Endothelial cell of umbilical vein (primary cell): ENCODE results near the gene DUSP3. TPM values are rescaled to one million over a fixed set of nuclear protein-coding genes. Genes with fewer than 3 reads are reported as not detected.

Experiments
- BruUV-seq: library from RNA; stranded (reverse); fragments of 400-500 nt; replicated peaks from 2 replicates; lab custom pipeline; 2021; lab: Mats Ljungman, UMichigan
- CTCF ChIA-PET: fragments of 300-600, 350-600 bp; sonication (Branson Sonifier 250); formaldehyde crosslinking; loops from one replicate; lab custom pipeline; 2021; ENCODE audit warnings: antibody characterized with exemption, inconsistent platforms; lab: Charles Lee
- POLR2A ChIA-PET: fragments of 300-600, 350-600 bp; sonication (Branson Sonifier 250); formaldehyde crosslinking; loops from one replicate; lab custom pipeline; 2021; ENCODE audit warnings: antibody characterized with exemption, inconsistent platforms; lab: Charles Lee
- DNase-seq: peaks from one replicate; pipeline ENCODE4 v3.0.0-alpha.2; 2011; ENCODE audit warnings: low read depth, low spot score
- FAIRE-seq: peaks from 2 replicates; lab custom pipeline; 2011; peaks lifted over from hg19 to GRCh38; lab: Jason Lieb, UNC
- H2AFZ ChIP-seq: 2 replicates; pipeline ENCODE4 v1.6.0; 2012; ENCODE audit warnings: low read depth, low read length, control low read depth, inconsistent platforms
- H3K27ac ChIP-seq: 2 replicates; pipeline ENCODE4 v1.5.1; 2011; ENCODE audit warnings: low read depth, mild to moderate bottlenecking, control low read depth, low read length, moderate library complexity; ENCODE audit not compliant: insufficient read depth
- H3K27me3 ChIP-seq, 2 experiments: 2 replicates each; pipeline versions ENCODE4 v1.6.0 to v1.6.1; 2011; ENCODE audit warnings: low read length in 2 of 2, mixed read lengths in 1 of 2; ENCODE audit not compliant: control insufficient read depth in 2 of 2, insufficient read depth in 2 of 2
- H3K36me3 ChIP-seq, 2 experiments: 2 replicates in 1 of 2; 3 replicates in 1 of 2; pipeline ENCODE4 v1.5.1; 2011; ENCODE audit warnings: low read length in 2 of 2, mild to moderate bottlenecking in 1 of 2, moderate library complexity in 1 of 2; ENCODE audit not compliant: control insufficient read depth in 2 of 2, insufficient read depth in 2 of 2; ENCODE audit errors: extremely low read depth in 1 of 2
- H3K4me1 ChIP-seq: 3 replicates; pipeline ENCODE4 v1.5.1; 2011; ENCODE audit warnings: mild to moderate bottlenecking, low read length; ENCODE audit not compliant: control insufficient read depth, insufficient read depth; ENCODE audit errors: extremely low read depth
- H3K4me2 ChIP-seq: 2 replicates; pipeline ENCODE4 v1.6.1; 2011; ENCODE audit warnings: low read length, control low read depth, mixed read lengths; ENCODE audit not compliant: insufficient read depth
- H3K4me3 ChIP-seq, 3 experiments: fragments of 200-600 bp in 1 of 3; sonication (generic), shearing (Covaris generic) in 1 of 3; replicated peaks in 1 of 3; 2 replicates each; pipeline ENCODE4 v1.5.1; 2011 to 2016; ENCODE audit warnings: control low read depth in 3 of 3, low read length in 3 of 3, mild to moderate bottlenecking in 2 of 3, inconsistent platforms in 1 of 3, low read depth in 1 of 3, moderate library complexity in 1 of 3; ENCODE audit not compliant: insufficient read depth in 1 of 3
- H3K79me2 ChIP-seq: 2 replicates; pipeline ENCODE4 v1.6.0; 2012; ENCODE audit warnings: low read length, inconsistent platforms; ENCODE audit not compliant: control insufficient read depth, insufficient read depth
- H3K9ac ChIP-seq: replicated peaks from 2 replicates; pipeline ENCODE3; 2011; ENCODE audit warnings: low read length, control low read depth; ENCODE audit not compliant: insufficient read depth; ENCODE audit errors: extremely low read depth
- H3K9me1 ChIP-seq: replicated peaks from 3 replicates; pipeline ENCODE4 v1.6.0; 2011; ENCODE audit warnings: mild to moderate bottlenecking, low read length; ENCODE audit not compliant: control insufficient read depth, insufficient read depth; ENCODE audit errors: extremely low read depth
- H3K9me3 ChIP-seq: replicated peaks from 2 replicates; pipeline ENCODE4 v1.5.1; 2012; ENCODE audit warnings: low read length, inconsistent platforms; ENCODE audit not compliant: control insufficient read depth, insufficient read depth
- H4K20me1 ChIP-seq: replicated peaks from 2 replicates; pipeline ENCODE3; 2011; ENCODE audit warnings: mild to moderate bottlenecking, low read length; ENCODE audit not compliant: control insufficient read depth, insufficient read depth; ENCODE audit errors: extremely low read depth
- EZH2 ChIP-seq: IDR thresholded peaks from 2 replicates; pipeline ENCODE4 v1.6.1; 2012; ENCODE audit warnings: borderline replicate concordance, low read depth, mild to moderate bottlenecking, moderate library complexity, low read length, inconsistent platforms; ENCODE audit not compliant: severe bottlenecking
- FOS ChIP-seq: IDR thresholded peaks from 2 replicates; pipeline ENCODE4 v1.6.1; 2011; ENCODE audit warnings: mild to moderate bottlenecking, low read length, moderate library complexity, borderline replicate concordance; ENCODE audit not compliant: insufficient read depth
- GATA2 ChIP-seq: IDR thresholded peaks from 2 replicates; pipeline ENCODE4 v1.7.0; 2011; ENCODE audit warnings: low read depth, mild to moderate bottlenecking, moderate library complexity, mixed read lengths, low read length; ENCODE audit not compliant: insufficient read length, insufficient read depth
- JUN ChIP-seq: IDR thresholded peaks from 2 replicates; pipeline ENCODE4 v1.6.1; 2011; ENCODE audit warnings: borderline replicate concordance, low read depth; ENCODE audit not compliant: insufficient read length, insufficient read depth
- MYC ChIP-seq: IDR thresholded peaks from one replicate; pipeline ENCODE4 v1.6.1; 2011; ENCODE audit warnings: mild to moderate bottlenecking, low read depth, low read length
- POLR2A ChIP-seq: IDR thresholded peaks from 2 replicates; pipeline ENCODE4 v1.6.1; 2012; ENCODE audit warnings: low read depth, mild to moderate bottlenecking, control low read depth, low read length
- POLR2AphosphoS5 ChIP-seq: IDR thresholded peaks from 2 replicates; pipeline ENCODE4 v1.6.1; 2012; ENCODE audit warnings: low read depth, mild to moderate bottlenecking, control low read depth, low read length, moderate library complexity; ENCODE audit not compliant: insufficient read depth
- dilution Hi-C: fragments of 300-500 bp; cut with MboI; formaldehyde crosslinking; loops from one replicate; pipeline ENCODE4 v1.15.0; 2019; ENCODE audit warnings: low sequenced_read_pairs; ENCODE audit not compliant: extremely low pct_ligation_motif_present
- intact Hi-C: fragments of 100-400 bp; cut with micrococcal nuclease; formaldehyde crosslinking; loops from one replicate; pipeline ENCODE4 v1.10.0; 2022
- polyA plus RNA-seq, 4 experiments: library from polyadenylated mRNA; depleted of rRNA in 3 of 4; stranded (reverse) in 3 of 4; unstranded in 1 of 4; fragments of >200 nt; gene quantifications; 2 replicates each; pipeline versions ENCODE4 v1.2.1 to v1.2.3, GENCODE V29; 2011 to 2012; ENCODE audit warnings: missing spikeins in 1 of 4
- total RNA-seq: library from RNA; stranded (reverse); gene quantifications from 2 replicates; pipeline ENCODE4 v1.2.3, GENCODE V29; 2021
- TF ChIP-seq, protein P1 (sequence below), 2 donors: IDR thresholded peaks; 1 replicate in 1 of 2; 2 replicates in 1 of 2; pipeline ENCODE4 v1.5.1; 2011; ENCODE audit warnings: low read length in 2 of 2, mild to moderate bottlenecking in 2 of 2, moderate library complexity in 2 of 2, control low read depth in 1 of 2, inconsistent platforms in 1 of 2, low read depth in 1 of 2; ENCODE audit not compliant: insufficient read depth in 1 of 2; ENCODE audit errors: extremely low read depth in 1 of 2
- TF ChIP-seq, protein P2 (sequence below): IDR thresholded peaks from 2 replicates; pipeline ENCODE4 v1.6.1; 2011; ENCODE audit not compliant: insufficient read depth, insufficient read length

The DUSP3 gene
- total and polyA plus RNA-seq, 2 donors (not counting 3 experiments of a cell fraction or from before 2014, with no cell fraction given): 46.8 to 57.7 TPM

DNA sequence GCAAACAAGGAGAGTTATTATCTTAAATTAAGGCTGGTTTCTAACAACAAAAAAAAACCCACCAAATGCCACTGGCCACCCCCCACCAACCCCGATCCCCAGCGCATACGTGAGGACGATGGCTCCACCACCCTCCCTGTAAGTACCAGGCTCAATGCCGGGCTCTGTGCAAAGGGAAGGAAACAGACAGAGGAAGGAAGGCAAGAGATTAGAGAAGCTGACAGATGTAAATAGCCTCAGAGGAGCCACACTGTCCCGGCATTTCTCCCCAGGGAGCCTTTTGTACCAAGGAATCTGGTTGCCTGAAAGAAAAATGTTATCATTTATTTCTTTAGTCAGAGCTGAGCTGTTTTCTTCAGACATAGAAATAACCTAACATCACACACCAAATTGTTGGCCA lies 33.2 kb downstream of the DUSP3 start:
- POLR2A ChIA-PET: no interaction called here
- Histone ChIP-seq H2AFZ (no peak overlapping the region), H3K4me2 (no peak overlapping the region), H3K4me3 (no peak overlapping the region), H3K4me1 (no peaks in the 10 kb centered on the region), H4K20me1 (no peaks in the 10 kb centered on the region), H3K9ac (no peak overlapping the region), H3K27ac (no peak overlapping the region), H3K36me3 (no peaks in the 10 kb centered on the region), H3K9me1 (no peaks in the 10 kb centered on the region), H3K9me3 (no peaks in the 10 kb centered on the region), H3K79me2 (no peaks in the 10 kb centered on the region), H3K27me3 (peaks cover 5 to 9% of the 10 kb centered on the region in 2 experiments)
- CTCF ChIA-PET: interaction anchor here (1.0 to 1.1 kb wide), 2 partner anchors 11 to 15 kb away, joined by 4 to 5 read pairs; no protein-coding TSS in a partner anchor
- intact Hi-C loops: no loop called here
- dilution Hi-C loops: no loop called here
- BruUV-seq: no TSS peak
- FAIRE-seq: no peak
- no peak for TF ChIP-seq EZH2
- no peak for TF ChIP-seq MYC
- no peak for TF ChIP-seq GATA2
- TF ChIP-seq, protein P1, sequence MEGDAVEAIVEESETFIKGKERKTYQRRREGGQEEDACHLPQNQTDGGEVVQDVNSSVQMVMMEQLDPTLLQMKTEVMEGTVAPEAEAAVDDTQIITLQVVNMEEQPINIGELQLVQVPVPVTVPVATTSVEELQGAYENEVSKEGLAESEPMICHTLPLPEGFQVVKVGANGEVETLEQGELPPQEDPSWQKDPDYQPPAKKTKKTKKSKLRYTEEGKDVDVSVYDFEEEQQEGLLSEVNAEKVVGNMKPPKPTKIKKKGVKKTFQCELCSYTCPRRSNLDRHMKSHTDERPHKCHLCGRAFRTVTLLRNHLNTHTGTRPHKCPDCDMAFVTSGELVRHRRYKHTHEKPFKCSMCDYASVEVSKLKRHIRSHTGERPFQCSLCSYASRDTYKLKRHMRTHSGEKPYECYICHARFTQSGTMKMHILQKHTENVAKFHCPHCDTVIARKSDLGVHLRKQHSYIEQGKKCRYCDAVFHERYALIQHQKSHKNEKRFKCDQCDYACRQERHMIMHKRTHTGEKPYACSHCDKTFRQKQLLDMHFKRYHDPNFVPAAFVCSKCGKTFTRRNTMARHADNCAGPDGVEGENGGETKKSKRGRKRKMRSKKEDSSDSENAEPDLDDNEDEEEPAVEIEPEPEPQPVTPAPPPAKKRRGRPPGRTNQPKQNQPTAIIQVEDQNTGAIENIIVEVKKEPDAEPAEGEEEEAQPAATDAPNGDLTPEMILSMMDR (IDR thresholded peaks at IDR 0.05; ENCODE audit: extremely low read depth in 1 of 2, insufficient read depth in 1 of 2, low read depth in 1 of 2, low read length in 2 of 2): no peak
- TF ChIP-seq JUN: no peak
- TF ChIP-seq POLR2AphosphoS5: no peak
- TF ChIP-seq POLR2A: no peak
- TF ChIP-seq FOS: no peak
- TF ChIP-seq, protein P2, sequence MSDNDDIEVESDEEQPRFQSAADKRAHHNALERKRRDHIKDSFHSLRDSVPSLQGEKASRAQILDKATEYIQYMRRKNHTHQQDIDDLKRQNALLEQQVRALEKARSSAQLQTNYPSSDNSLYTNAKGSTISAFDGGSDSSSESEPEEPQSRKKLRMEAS: no peak
- no peak for DNase-seq
